Hematopoietic multipotent progenitor cell treated with erythropoietin and hydrocortisone succinate and interleukin-3 and kit ligand, for 6 days (in vitro differentiated cells): ENCODE data around the gene SH3PXD2A.
"Not testable (repeated sequence)": the region's sequence is repeated elsewhere in the genome, so short reads cannot be mapped to it uniquely, and the experiment has no call there.

Experiments
- DNase-seq: peaks from one replicate; pipeline ENCODE4 v3.0.0-alpha.2; 2015

The SH3PXD2A gene

DNA sequence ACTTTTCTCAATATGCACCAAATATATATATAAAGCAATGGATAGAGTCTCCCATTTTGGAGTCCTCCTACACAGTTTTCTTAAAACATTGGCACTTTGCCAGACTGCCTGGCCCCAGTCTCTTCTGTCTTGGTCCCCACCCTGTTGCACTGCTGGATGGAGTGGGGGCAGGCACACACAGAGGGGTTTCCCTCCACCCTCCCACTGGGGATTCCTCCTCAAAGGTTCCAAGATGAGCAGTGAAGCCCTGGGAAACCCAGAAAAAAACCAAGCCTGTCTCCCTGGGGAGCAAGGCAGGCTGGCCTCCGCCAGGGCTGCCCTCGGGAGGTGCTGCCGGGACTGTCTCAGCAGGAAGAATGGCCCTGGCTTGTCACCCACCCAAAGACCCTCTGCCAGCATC is 68.0 kb downstream of the SH3PXD2A start:
- DNase-seq: peak; percentile 20

DNA sequence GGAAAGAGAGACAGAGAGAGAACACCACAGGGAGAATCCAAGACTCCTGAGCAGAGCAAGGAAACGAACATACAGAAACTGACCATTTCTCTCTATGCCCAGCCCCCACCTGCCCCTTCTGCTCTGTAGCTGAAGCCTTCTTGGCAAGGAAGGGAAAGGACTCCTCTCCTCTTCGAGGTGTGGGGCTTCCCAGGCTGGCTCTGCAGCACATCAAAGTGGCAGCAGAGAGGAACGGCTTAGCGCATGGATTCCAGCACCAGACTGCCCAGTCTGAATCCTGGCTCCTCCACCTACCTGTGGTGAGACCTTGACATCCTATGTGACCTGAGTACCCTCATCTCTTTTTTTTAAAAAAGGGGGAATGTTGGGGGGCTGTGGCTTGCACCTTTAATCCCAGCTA is 69.4 kb downstream of the SH3PXD2A start:
- no peak for DNase-seq

DNA sequence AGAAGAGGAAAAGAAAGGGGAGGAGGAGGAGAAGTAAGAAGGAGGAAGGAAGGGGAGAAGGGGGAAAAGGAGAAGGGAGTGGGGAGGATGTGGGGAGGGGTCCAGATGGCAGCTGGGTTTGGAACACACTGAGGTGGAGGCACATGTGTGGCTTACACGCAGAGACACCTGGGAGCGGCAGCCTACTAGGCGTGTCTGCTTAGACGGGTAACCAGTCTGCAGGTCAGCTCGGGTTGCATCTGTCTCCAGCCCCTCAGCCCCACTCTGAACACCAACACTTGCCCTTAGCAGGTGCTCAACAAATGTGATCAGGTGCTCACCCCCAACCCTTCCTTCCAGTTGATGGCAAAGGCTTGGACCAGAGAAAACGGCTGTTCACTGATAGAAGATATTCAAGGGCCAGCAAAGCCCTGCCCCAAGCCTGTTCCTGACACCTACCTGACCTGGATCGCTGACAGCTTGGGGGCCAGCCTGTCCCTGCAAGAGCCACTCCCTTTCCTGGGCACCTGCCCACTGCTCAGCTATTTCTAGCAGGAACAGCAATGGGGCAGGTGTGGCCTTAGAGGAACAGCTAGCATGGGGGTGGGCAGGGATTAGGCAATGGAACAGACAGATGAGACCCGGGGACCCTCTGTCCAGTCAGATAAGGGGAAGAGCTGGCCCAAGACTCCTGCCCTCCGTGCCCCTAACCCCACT is 70.5 kb downstream of the SH3PXD2A start:
- DNase-seq: no peak

DNA sequence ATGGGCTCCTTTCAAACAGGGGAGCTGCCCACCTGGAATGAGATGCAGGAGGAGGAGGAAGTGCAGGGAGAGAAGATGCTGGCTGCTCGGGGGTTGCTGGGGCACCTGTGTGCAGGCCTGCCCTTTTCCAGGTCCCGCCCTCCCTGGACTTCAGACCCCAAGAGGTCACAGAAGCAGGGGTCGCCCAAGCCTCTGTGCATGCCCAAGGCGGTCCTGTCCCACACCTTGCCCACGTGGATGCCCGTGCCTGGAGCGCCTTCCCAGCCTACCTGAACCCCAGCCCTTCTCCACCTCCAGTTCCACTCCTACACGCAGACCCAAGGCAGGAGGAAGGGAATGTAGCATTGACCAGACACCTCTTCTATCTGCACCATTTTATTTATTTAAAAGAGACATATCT is 71.3 kb downstream of the SH3PXD2A start:
- DNase-seq: no peak

DNA sequence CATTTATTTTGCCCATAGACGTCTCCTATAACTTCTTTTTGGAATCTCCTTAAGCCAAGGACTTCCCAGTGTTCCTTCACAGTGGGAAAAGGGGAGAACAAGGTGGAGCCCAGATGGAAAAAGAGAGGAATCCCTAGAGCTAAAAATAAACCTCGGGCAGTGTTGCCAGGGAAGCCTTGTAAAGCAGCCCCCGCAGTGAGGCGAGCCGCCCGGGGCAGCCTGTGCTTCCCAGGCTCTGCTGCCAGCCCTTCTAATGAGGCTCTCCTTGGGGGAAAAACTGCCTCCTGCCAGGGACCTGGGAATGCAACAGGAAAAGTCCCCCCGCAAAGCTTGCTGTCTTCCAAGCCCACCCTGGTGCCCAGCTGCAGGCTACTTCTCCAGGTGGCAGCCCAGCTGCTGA is 71.7 kb downstream of the SH3PXD2A start:
- no peak for DNase-seq

DNA sequence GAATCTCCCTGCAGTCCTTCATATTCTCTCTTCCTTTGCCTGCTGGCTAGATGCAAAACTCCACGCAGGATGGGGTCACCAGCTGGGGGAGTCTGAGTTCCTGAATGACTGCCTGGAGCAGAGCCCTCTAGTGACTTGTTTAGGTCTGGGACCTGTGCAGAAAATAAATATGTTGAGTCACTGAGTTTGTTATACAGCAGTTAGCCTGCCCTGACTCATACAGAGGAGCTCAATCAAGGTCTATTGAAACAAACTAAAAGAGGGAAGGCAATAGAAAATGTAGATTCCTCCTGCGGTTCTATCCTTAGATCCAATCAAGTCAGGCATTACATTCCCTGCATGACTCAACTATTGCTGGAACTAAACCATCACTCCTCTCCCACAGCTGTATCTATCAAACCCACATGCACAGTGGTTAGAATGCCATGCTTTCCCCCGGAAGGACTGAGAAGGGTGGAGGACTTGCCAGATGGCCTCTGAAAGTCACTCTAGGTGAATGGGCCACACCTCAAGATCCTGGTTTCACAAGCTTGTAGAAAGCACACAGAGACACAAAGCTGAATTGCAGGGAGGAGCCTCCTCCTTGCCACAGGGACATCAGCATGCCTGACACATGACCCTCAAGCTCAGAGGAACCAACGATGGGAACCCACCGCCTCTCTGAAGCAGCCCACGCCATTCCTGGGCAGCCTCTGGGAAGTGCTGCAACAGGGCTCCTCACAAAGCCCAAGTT is 73.9 kb downstream of the SH3PXD2A start:
- DNase-seq: peak; percentile 53

DNA sequence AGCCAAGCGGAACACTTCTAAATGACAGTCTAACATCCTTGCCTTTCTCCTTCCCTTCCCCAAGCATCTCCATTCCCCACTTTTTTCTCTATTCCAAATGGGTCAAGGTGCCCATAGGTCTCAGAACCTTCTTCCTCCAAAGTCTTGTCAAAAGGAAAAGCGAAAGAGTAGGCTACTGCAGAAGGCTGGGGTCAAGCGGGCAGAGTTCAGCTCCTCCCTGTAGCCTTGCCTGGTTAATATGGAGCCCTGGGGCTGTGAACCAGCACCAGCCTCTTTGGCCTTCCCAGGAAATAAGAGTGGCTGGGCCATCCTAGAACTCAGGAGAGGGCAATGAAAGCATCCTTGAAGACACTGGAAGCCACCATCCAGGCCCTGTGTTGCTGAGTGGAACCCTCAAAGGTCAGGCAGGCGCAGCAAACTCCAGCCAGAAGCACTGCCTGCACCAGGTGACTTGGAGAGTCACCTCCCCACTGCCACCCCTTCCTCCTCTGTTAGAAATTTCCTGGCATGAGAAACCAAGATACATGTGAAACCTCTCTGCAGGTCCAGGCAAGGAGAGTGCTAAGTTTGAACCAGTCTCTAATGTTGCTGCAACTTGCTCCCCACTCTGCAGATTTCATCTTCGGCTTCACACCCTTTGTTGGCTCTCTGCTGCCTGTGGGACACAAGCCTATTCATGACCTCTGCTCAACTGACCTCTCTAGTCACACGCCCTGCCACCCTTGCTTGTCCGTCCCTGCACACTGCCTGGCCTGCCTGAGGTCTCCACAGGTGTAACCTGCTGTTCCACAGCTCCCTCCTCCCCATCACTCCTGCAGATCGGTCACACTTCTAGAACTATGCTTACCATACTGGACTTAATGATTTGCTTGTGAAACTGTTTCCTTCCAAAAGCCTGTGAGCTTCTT is 74.9 kb downstream of the SH3PXD2A start:
- DNase-seq: no peak

DNA sequence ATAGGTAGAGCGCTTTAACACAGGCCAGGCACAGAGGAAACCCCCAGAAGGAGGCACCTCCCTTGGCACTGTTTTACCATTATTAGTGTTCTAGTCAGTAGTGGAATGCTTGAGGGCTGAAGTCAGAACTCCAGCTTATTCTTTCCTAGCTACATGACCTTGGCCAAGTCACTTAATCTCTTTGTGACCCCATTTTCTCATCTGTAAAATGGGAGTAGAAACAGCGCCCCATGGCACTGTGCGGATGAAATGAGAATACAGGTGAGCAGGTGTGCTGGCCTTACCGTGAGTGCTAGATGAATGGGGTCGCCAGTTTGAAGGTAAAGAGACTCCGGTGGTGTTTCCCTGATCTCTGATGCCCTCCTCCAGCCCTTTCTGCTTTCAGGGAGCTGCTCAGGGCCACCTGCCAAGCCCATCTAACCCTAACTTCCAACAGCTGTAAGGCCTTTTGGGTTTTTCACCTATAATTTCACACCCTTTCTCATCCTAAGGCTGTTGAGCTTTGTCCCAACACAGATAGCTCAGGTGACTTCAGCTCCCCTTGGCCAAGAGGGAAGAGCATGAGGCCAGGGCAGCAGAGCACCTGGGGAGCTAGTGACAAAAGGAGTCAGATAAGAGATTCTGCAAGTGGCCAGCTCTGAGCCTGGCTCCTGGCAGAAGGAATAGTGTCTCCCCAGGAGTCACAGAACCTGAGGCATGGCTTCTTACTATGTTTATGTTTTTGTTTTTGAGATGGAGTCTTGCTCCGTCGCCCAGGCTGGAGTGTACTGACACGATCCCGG is 76.8 kb downstream of the SH3PXD2A start:
- DNase-seq: no peak

DNA sequence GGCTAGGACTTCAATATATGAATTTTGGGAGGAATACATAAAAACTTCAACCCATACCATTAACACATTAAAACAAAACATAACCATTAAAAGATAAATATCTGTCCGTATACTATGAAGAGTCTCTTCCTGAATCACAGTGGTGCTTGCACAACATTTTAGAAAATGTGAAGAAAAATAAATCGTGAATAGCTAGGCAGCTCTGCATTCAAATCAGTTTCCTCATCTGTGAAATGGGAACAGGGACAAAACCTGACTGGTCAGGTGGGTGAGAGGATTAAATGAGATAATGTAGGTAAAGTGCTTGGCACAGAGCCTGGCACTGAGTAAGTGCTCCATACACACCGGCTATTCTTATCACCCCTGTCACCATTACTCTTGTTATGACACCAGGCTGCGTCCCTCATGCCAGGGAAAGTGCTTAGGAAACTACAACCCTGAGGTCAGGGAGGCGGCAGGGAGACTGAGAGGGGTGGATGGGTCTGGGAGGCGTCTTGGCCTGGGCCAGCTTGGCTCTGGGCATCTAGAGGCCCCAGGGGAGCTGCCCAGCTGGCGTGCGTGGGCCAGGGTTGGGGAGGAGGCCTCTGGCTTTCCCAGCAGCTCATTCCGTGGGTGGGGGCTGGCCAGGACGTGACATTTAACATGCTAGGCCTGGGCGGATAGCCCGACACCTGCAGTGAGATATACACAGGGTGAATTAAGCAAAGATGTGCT is 78.3 kb downstream of the SH3PXD2A start:
- no peak for DNase-seq

DNA sequence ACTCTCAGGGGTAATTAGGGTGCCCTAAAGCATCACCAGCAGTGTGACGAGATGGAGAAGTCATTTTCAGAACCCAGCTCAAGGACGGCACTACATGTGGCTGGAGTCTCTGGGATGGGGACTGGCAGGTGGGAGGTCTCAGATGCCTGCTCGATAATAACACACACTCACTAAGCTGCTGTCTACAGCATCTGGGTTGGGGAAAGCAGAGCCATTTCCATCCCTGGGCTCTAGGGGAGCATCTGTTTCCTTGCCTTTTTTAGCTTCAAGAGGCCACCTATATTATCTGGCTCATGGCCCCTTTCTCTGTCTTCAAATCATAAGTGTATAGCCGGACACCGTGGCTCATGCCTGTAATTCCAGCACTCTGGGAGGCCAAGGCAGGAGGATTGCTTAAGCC is 79.6 kb downstream of the SH3PXD2A start:
- no peak for DNase-seq

DNA sequence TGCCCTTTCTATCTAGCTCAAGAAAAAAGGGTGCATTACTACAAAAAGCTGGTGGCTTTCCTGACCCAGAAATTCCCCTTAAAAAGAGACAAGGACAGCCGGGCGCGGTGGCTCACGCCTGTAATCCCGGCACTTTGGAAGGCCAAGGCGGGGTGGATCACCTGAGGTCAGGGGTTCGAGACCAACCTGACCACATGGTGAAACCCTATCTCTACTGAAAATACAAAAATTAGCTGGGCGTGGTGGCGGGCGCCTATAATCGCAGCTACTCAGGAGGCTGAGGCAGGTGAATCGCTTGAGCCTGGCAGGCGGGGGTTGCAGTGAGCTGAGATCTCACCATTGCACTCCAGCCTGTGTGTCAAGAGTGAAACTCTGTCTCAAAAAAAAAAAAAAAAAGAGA is 82.5 kb downstream of the SH3PXD2A start:
- not testable (repeated sequence) for DNase-seq

DNA sequence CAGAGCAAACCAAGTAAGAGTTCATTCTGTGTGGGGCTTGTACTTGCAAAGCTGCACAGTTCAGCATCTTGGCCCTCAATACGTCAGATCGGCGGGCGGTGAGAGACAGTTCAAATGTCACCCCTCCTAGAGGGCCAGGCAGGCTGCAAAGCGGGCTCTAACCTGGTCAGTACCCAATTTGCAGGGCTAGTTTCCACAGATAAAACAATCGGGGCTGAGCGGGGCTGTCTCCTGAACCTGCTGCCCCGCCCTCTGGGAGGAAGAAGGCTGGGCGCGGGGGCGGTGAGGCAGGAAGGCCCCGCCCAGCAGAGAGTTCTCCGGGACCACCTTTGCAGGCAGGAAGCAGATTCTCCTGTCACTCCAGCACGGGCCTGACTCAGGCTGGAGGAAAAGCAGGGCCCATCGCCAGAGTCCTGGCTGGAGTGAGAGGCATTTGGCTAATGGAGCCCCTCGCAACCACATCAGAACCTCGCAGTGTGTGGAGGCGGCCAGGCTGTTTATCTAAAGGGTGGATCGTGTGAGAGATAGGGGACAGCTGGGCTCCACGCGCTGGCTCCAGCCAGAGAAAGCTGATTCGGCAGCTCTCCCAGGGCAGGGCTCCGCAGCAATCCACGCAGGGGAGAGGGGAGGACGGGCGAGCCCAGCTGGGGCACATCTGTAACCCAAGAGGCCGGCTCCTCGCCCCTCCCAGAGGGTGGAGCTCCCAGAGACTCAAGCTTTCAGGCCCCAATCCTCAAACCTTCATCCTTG is 83.1 kb downstream of the SH3PXD2A start:
- peak; percentile 84 for DNase-seq

DNA sequence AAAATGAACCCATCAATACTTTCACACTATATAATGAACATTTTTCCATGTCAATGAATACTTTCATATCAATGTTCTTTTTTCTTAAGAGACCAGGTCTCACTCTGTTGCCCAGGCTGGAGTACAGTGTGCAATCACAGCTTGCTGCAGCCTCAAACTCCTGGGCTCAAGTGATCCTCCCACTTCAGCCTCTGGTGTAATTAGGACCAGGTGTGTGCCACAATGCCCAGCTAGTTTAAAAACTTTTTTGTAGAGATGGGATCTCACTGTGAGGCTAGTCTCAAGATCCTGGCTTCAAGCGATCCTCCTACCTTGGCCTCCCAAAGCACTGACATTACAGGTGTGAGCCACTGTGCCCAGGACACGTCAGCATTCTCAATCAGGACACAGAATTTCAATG is 85.2 kb downstream of the SH3PXD2A start:
- DNase-seq: no peak

DNA sequence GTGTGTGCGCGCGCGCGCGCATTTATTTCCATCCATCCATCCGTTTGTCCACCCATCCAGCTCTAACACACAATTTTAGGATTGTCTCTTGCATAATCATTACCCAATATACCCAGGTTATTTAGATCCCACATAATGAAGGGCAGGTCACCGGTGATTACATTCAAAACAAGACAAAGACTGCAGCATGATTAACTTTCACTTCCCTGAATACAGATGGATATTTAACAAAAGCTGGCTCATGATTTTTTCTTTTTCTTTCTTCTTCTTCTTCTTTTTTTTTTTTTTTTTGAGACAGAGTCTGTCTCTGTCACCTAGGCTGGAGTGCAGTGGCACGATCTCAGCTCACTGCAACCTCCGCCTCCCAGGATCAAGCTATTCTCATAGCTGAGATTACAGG is 86.2 kb downstream of the SH3PXD2A start:
- no peak for DNase-seq

DNA sequence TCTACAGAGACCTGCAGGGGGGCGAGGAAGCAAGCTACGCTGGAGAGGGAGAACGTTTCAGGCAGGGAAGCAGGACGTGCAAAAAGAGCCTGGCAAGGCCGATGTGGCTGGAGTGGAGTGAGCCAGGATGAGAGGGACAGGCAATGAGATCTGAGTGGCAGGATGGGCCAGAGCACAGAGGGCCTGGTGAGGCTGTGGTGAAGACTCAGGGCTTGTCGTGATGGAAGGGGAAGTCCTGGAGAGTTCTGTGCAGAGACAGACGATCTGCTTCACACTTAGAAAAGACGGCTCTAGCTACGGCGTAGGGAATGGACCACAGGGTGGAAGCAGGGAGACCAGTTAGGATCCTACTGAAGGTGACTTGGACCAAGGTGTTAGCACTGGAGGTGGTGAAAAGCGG is 87.0 kb downstream of the SH3PXD2A start:
- DNase-seq: no peak

DNA sequence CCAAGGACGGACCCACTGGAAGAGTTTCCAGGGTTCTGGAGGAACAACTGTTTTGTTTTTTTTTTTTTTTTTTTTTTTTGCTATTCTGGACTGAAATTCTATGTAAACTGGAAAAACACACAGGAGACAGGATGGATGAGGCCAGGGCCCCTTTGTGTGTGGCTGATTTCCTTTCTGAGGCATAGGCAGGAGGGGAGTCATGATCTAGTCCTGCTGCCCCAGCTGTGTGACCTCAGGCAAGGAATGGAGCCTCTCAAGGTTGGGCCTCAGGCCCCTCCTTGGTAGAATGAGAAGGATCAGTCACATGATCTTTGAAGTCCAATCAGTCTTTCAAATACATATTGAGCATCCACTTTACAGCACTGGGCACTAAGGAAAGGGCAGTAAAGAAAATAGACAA is 87.6 kb downstream of the SH3PXD2A start:
- DNase-seq: no peak

DNA sequence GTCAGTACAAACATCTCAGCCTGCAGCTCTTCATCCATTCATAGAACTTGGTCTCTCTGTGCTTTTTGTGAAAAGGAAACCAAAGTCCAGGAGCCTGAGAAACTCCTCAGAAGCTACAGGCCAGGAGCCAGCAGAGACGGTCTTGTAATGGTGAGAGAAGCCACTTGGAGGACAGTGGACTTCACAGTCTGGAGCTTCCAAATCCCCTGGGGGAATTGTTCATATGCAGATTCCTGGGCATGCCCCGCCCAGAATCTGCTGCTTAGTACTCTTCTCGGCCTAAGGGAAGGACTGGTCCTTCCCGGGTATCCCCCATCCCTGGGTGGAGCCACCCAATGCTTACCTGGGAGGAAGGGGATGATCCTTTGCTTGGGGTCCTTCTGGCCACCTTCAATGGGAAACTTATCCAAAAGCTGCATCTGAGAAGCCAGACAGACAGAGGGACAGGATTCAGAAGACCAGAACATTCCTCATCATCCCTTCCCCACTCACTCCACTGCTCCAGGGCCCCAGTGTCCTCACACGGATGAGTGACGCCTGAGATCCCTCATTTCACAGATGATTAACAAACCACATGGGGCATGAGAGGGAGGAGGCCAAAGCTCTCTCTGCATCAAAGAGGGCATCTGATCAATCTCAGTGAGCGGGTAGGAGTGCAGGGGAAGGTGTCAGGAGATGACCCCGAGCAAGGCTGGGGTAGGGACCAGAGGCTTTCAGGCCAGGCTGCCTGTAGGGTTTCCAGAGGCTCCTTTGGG is 88.4 kb downstream of the SH3PXD2A start:
- no peak for DNase-seq

DNA sequence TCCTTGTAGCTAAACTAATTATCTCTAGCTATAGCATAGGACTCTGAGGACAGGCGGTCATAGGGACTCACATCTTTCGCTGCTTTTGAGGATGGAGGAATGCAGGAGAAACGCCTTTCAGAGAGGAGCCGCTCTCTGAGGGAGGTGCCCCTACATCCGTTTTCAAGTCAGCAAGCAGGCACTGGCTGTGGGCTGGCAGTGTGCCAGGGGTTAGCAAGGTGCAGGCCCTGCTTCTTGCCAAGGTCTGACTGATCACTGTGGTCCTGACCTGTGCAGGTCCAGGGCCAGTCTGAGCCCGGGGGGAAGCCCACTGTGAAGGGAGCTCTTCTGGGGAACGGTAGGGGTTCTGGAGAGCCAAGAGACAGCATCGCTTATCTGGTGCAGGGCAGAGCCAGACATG is 89.4 kb downstream of the SH3PXD2A start:
- DNase-seq: peak; percentile 61

DNA sequence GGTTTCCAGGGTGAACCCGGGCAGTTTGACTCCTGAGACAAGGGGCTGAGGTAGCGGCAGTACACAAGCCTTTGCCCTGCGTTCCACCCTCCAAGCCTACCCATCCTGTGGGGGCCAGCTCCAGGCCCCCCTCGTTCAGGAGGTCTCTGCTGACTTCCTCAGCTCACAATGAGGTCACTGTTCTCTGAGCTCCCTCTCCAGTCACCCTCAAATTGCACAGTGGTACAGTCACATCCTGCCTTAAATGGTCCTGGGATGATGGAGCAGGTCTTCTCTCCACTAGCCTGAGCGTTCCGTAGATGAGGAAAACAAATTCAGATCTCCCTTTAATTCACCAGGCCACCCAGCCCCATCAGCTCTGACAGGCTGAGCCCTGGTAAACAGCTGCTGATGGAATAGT is 90.2 kb downstream of the SH3PXD2A start:
- no peak for DNase-seq

DNA sequence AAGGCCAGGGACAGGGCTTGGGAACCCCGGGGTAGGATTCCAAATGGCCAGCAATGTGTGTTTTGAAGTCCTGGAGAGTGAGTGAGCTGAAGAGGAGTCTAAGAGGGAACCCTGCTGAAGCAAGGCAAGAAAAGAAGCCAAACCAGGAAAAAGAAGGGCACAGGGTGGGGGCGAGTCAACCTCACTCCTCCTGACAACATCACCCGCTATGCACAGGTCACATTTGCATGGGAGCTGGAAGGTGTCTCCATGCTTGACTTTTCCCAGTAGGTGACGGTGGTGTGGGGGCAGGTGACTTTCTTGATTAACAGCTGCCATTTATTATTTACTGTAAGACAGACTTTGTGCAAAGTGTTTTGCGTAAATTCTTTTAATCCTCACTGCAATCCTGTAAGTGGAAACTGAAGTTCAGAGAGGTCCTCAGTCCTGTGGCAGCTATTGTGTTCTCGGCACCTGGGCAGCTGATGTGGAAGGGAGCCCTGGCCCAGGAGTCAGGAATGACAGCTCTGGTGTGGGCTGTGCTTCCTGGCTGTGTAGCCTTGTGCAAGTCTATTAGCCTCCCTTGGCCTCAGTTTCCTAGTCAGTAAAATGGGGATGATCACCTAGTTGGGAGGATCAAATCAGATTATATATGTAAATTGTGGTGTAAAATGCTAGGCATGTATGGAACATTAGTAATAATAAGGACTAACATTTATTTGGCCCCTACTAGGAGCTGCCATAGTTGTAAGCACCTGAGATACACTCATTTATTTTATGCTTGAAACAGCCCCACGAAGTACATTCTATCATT is 90.9 kb downstream of the SH3PXD2A start:
- DNase-seq: no peak
